Measurements from ENCODE around the gene INO80.
"Not testable (repeated sequence)": the region's sequence is repeated elsewhere in the genome, so short reads cannot be mapped to it uniquely, and the experiment has no call there.

Gene INO80

GRCh38 chr15:41079717-41080116, 36.4 kb downstream of the INO80 start:
- TF ChIP-seq, protein P1, sequence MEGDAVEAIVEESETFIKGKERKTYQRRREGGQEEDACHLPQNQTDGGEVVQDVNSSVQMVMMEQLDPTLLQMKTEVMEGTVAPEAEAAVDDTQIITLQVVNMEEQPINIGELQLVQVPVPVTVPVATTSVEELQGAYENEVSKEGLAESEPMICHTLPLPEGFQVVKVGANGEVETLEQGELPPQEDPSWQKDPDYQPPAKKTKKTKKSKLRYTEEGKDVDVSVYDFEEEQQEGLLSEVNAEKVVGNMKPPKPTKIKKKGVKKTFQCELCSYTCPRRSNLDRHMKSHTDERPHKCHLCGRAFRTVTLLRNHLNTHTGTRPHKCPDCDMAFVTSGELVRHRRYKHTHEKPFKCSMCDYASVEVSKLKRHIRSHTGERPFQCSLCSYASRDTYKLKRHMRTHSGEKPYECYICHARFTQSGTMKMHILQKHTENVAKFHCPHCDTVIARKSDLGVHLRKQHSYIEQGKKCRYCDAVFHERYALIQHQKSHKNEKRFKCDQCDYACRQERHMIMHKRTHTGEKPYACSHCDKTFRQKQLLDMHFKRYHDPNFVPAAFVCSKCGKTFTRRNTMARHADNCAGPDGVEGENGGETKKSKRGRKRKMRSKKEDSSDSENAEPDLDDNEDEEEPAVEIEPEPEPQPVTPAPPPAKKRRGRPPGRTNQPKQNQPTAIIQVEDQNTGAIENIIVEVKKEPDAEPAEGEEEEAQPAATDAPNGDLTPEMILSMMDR (IDR thresholded peaks at IDR 0.05; ENCODE audit: extremely low read depth, missing control alignments), result no peak
- DNase-seq (ENCODE audit: low spot score), result no peak

DNA sequence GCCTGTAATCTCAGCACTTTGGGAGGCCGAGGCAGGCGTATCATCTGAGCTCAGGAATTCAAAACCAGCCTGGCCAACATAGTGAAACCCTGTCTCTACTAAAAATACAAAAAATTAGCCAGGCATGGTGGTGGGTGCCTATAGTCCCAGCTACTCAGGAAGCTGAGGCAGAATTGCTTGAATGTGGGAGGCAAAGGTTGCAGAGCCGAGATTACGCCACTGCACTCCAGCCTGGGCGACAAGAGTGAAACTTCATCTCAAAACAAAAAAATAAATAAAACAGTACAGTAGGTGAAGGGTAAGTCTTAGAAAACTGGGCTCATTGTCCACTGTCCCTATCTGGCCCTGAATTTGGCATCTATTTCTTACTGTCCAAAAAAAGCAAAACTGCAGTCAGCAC, 37.2 kb downstream of the INO80 start:
- not testable (repeated sequence) for DNase-seq (ENCODE audit: low spot score)

DNA sequence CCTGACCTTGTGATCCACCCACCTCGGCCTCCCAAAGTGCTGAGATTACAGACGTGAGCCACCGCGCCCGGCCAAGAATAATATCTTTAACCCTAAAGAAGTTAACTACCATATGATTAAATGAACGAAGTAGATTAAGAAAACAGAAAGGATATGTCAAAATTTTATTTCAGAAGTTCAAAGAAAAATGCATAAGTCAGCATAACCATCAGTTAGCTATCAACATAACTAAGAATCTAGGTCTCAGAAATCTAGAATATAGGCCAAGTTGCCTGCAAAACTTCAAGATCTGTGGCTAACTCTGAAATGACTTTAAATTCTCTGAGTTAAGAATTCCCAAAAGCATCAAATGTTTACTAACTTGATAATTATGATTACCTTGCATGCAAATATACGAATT, 38.0 kb downstream of the INO80 start:
- TF ChIP-seq, protein P1 (IDR thresholded peaks at IDR 0.05; ENCODE audit: extremely low read depth, missing control alignments), result no peak
- no peak for DNase-seq (ENCODE audit: low spot score)

- TF ChIP-seq, protein P1 (IDR thresholded peaks at IDR 0.05; ENCODE audit: extremely low read depth, missing control alignments), result no peak
These were observed 43.1 kb downstream of the INO80 start for GRCh38 chr15:41073028-41073427.

DNA sequence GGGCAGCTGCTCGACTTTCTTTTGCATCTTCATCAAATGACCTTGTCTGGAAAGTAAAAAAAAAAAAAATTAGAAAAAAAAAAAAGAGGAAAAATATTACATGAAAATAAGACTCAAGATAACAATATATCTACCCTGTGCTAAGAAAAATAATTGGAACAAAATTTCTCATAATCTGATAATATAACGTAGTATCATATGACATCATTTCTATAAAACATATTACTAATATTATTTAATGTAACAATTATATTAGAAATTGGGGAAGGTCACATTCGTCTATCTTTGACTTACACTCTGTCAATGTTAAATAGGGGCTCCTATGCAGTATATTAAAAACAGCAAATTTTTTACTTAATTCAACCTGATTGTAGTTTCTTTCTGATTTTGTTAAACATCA, 44.1 kb downstream of the INO80 start:
- TF ChIP-seq, protein P1 (IDR thresholded peaks at IDR 0.05; ENCODE audit: extremely low read depth, missing control alignments), result no peak
- DNase-seq (ENCODE audit: low spot score), result no peak

More at GRCh38 chr15:41073028-41073427, 43.1 kb downstream of the INO80 start:
- no peak for DNase-seq (ENCODE audit: low spot score)

DNA sequence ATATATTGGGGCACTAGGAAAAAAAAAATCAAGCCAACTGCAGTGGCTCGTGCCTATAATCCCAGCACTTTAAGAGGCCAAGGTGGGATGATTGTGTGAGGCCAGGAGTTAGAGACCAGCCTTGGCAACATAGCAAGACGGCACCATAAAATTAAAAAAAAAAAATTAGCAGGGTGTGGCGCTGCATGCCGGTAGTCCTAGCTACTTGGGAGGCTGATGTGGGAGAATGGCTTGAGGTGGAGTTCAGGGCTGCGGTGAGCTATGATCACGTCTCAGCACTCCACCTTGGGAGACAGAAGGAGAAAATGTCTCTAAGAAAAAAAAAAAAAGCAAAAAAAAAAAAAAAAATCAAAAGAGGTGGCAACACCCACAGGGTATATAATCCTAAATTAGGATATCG, 49.6 kb downstream of the INO80 start:
- TF ChIP-seq, protein P1 (IDR thresholded peaks at IDR 0.05; ENCODE audit: extremely low read depth, missing control alignments), result no peak
- DNase-seq (ENCODE audit: low spot score), result no peak

DNA sequence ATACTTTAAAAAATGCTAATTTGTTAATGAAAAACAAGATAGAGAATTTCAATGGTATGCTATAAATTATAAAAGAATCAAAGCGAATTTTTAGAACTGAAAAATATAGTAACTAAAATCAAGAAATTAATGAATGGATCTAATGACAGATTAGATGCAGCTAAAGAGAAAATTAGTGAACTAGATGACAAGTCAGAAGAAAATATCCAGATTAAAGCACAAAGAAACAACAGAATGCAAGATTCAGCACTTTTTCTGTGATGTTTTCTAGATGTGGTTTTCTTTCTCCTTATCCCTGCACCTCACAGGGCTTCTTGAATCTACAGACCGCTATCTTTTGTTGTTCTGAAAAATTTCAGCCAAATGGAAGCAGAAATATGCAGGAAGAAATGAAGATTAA, 54.4 kb downstream of the INO80 start:
- no peak for DNase-seq (ENCODE audit: low spot score)
- TF ChIP-seq, protein P1 (IDR thresholded peaks at IDR 0.05; ENCODE audit: extremely low read depth, missing control alignments), result no peak

- TF ChIP-seq, protein P1 (IDR thresholded peaks at IDR 0.05; ENCODE audit: extremely low read depth, missing control alignments), result no peak
- no peak for DNase-seq (ENCODE audit: low spot score)
These were observed 55.6 kb downstream of the INO80 start for GRCh38 chr15:41060505-41060904.
